Upper lobe of left lung (tissue), 4 donors: Measurements from ENCODE around the gene SCTR.

Experiments
- CTCF ChIP-seq, 6 experiments: fragments of 450-650 bp in 4 of 6; fragments of 200-600 bp in 2 of 6; sonication (generic) in 2 of 6; IDR thresholded peaks; one replicate each; pipeline ENCODE4 v1.5.1; 2016 to 2019; ENCODE audit warnings: antibody characterized with exemption in 6 of 6
- POLR2A ChIP-seq, 4 donors: fragments of 450-650 bp; IDR thresholded peaks; one replicate each; pipeline ENCODE4 v1.5.1; 2016 to 2017; ENCODE audit warnings: antibody characterized with exemption in 4 of 4, mild to moderate bottlenecking in 2 of 4
- POLR2AphosphoS5 ChIP-seq, 2 donors: sonication (generic); formaldehyde crosslinking; IDR thresholded peaks; one replicate each; pipeline ENCODE4 v1.5.1; 2017; ENCODE audit warnings: antibody characterized with exemption in 2 of 2

GRCh38 chr2:119478978-119479295, 45.3 kb downstream of the SCTR start:
- TF ChIP-seq CTCF (IDR thresholded peaks at IDR 0.05) (no peak), POLR2A (IDR thresholded peaks at IDR 0.05) (no peak), POLR2AphosphoS5 (IDR thresholded peaks at IDR 0.05) (no peak)
